Activated naive CD4-positive, alpha-beta T cell treated with Interleukin-2 at 50 U/mL for 16 hours (primary cell): ENCODE data around the gene ARL8B.
"Not testable (repeated sequence)": the region's sequence is repeated elsewhere in the genome, so short reads cannot be mapped to it uniquely, and the experiment has no call there.

ENCODE experiments used
- DNase-seq: peaks from one replicate; pipeline ENCODE4 v3.0.0-alpha.2; 2020

Gene ARL8B

GRCh38 chr3:5122030-5122740, at the start of gene ARL8B:
TSS of gene ARL8B (plus strand) at chr3:5122292. CDS start at chr3:5122466, 174 bp downstream.
- DNase-seq = peak; percentile 94

GRCh38 chr3:5073374-5074085, 48.6 kb upstream of the ARL8B start:
- DNase-seq = no peak

DNA sequence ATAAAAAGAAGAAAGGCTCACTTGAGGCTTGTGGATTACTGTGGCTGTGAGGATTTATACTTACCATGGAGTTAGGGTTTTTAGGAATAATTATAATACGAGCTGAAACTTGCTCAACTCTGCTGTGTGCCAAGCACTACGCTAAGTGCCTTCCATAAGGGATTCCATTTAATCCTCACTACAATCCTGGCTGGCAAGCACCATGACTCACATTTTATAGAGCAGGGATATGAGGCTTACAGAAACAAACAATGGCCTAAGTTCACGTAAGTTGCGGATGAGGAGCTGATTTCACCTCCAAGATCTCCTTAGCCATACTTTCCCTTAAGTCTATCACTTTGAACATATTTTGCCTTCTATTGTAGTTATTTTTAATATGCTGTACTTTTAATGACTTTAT, 43.9 kb upstream of the ARL8B start:
- DNase-seq = no peak

- no peak for DNase-seq
Measured at GRCh38 chr3:5079761-5080160, 42.3 kb upstream of the ARL8B start.

DNA sequence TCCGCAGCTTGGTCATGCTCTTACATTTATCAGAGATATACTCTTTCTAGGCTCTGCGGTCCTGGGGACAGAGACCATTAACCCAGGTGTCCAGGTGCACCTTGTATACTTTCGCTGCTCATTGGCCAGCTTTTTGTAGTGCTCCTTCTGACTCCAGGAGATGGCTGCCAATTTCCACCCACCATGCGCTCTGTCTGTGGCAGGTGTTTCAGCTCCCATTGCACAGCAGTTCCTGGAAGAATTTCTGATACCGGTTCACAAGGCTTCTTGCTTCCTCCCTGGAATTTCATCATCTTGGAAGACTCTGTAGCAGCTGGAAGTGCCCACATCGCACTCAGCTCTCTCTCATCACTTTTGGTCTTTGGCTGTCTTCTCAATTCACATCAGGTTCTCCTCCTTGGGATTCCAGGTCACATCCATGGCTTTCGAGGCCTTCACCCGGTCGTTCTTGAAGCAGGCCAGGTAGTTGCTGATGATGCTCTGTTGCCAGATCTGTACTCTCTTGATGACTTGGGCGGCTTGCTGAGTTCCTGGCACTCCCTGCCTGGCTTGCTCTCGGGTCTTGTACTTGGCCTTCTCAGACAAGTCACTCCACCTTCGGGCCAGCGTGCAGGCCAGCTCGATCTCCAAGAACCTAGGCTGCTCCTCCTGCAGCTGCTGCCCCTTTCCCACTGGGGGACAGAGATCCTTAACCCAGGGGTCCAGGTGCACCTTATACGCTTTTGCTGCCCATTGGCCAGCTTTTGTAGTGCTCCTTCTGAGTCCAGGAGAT, 41.1 kb upstream of the ARL8B start:
- DNase-seq = no peak

DNA sequence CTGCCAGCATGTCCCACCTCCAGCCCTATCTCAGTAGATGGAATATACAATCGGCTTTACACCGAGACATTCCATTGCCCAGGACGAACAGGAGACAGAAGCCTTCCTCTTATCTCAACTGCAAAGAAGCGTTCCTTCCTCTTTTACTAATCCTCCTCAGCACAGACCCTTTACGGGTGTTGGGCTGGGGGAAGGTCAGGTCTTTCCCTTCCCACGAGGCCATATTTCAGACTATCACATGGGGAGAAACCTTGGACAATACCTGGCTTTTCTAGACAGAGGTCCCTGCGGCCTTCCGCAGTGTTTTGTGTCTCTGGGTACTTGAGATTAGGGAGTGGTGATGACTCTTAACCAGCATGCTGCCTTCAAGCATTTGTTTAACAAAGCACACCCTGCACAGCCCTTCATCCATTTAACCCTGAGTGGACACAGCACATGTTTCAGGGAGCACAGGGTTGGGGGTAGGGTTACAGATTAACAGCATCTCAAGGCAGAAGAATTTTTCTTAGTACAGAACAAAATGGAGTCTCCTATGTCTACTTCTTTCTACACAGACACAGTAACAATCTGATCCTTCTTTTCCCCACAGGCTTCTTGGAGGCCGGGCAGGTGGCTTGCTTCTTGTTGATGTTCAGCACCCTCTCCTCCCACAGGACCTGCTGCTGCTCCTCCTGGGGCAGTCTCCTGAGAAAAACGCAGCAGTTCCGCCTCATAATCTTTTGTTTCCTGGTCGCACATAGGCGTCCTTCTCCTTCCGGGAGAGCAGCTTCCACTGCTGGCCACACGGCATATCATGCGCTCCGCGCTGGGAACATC, 39.9 kb upstream of the ARL8B start:
- DNase-seq = not testable (repeated sequence)

GRCh38 chr3:5082789-5083115, 39.3 kb upstream of the ARL8B start:
- no peak for DNase-seq

GRCh38 chr3:5084224-5084623, 37.9 kb upstream of the ARL8B start:
- DNase-seq = no peak

GRCh38 chr3:5086708-5087107, 35.4 kb upstream of the ARL8B start:
- no peak for DNase-seq

DNA sequence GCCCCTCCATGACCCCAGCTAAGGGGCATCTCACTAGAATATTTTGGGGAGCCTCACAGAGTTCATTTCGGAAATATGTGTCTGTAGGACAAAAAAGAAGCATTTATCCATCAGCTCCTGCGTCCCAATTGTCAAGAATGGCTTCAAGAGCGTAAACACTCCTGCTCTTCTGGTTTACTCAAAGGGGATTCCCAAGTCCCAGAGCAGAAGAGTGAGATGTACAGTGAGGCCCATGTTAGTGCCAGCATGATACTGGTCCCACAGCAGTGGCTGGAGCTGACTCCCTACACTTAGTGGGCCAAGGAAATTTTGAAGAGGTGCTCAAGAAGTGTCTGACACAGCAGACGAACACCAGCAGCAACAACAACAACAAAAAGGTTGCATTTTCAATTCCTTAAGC, 34.9 kb upstream of the ARL8B start:
- no peak for DNase-seq

- DNase-seq = no peak
Measured at GRCh38 chr3:5090197-5090596, 31.9 kb upstream of the ARL8B start.

GRCh38 chr3:5092018-5092417, 30.1 kb upstream of the ARL8B start:
- no peak for DNase-seq

DNA sequence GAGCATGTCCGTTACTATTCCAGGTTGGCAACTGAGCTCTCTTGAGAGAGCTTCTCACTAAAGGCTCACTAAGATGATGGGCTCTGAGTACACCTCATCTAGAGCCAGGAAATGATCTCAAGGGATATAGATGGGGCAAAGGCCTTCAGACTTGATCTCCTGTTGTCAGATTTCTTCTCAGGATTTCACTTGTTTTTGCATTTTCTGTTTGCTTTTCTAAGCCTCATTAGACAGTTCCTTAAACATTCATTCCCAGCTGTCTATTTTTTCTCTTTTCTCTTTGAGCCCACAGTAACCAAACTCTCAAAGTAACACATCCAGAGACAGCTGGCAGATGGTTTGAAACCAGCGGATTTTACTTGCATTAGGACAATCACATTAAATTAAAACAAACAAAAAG, 28.4 kb upstream of the ARL8B start:
- no peak for DNase-seq

GRCh38 chr3:5095886-5096285, 26.2 kb upstream of the ARL8B start:
- DNase-seq = no peak

GRCh38 chr3:5096336-5097008, 25.6 kb upstream of the ARL8B start:
- no peak for DNase-seq

GRCh38 chr3:5098346-5098745, 23.7 kb upstream of the ARL8B start:
- no peak for DNase-seq

- DNase-seq = no peak
Measured at GRCh38 chr3:5102532-5102931, 19.6 kb upstream of the ARL8B start.

DNA sequence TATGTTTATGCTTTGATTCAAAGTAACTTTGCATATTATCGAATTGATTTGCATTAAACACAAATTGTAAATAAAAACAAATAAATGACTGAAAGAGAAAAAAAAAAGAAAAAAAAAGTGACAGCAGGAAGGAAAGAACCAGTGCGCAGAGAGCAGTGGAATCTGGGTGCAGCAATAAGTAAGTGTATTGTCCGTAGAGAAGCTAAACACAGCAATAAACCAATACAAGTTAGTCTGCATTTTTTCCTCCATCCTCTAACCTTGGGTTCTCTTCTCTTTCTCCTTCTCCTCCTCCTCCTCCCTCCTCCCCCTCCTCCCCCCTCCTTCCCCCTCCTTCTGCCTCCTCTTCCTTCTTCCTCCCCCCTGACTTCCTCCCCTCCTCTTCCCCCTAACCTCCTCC, 18.3 kb upstream of the ARL8B start:
- DNase-seq = no peak

DNA sequence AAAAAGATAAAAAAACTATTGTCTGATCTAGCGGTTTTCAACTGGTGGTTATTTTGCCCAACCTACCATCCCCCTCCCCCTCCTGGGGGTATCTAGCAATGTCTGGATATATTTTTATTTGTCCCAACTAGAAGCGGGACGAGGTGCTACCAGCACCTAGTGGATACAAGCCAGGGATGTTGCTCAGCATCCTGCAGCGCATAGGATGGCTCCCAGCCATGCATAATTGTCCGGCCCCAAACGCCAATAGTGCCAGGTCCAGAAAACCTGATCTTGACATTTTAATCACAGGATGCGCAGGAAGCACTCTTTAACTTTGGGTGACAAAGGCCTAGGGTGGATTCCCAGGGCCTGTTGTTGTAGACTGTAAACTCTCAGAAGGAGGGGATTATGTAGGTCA, 17.0 kb upstream of the ARL8B start:
- no peak for DNase-seq

DNA sequence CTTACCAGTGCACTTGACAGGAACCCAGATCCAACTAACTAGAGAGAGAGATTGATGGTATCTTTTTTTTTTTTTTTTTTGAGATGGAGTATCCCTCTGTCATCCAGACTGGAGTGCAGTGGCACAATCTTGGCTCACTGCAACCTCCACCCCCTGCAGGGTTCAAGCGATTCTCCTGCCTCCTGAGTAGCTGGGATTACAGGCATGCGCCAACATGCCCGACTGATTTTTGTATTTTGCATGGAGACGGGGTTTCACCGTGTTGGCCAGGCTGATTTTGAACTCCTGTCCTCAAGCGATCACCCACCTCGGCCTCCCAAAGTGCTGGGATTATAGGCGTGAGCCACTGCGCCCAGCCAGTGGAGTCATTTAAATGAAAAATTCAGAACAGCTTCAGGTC, 15.7 kb upstream of the ARL8B start:
- DNase-seq = not testable (repeated sequence)

- not testable (repeated sequence) for DNase-seq
Measured at GRCh38 chr3:5106933-5107334, 15.2 kb upstream of the ARL8B start.

- DNase-seq = no peak
Measured at GRCh38 chr3:5110337-5110736, 11.8 kb upstream of the ARL8B start.

DNA sequence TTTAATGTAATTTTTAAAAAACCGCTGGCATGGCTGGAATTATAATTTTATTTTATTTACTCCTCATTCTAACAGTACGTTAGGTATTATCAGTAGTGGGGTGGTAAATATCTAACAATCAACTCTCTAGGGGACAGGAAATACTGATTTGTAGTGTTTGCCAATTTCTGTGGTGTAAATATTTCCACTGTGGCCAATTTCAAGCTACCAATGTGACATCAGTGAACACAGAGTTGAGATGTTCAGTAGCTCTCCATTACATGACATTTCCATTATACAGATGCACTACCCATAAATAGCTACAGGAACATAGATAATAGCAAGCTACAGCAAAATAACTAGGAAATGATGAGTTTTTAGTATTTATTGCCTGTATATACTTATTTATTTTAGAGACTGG, 10.0 kb upstream of the ARL8B start:
- no peak for DNase-seq
